ENCODE results near the gene TEX55. TPM values are rescaled to one million over a fixed set of nuclear protein-coding genes. Genes with fewer than 3 reads are reported as not detected.

TEX55 gene
- total and polyA plus RNA-seq, 2 of the 4 experiments (the other 2 are of a cell fraction) = not detected

- peak within 1 kb of the TSS; percentile 40 for H2AFZ ChIP-seq (replicated peaks; ENCODE audit: low read length, poor library complexity)
- H3K14ac ChIP-seq (replicated peaks; ENCODE audit: low read depth, low read length) = no peak within 1 kb of the TSS
- TF ChIP-seq POLR2A (IDR thresholded peaks at IDR 0.05; ENCODE audit: low read depth, low read length) = no peak
- TF ChIP-seq SMC3 (IDR thresholded peaks at IDR 0.05; ENCODE audit: low read depth, low read length) = no peak
- TF ChIP-seq USF2 (IDR thresholded peaks at IDR 0.05; ENCODE audit: low read depth, low read length) = no peak
- no peak for TF ChIP-seq RAD21 (IDR thresholded peaks at IDR 0.05; ENCODE audit: low read length)
- no peak for TF ChIP-seq BHLHE40 (IDR thresholded peaks at IDR 0.05; ENCODE audit: low read depth, low read length)
- TF ChIP-seq CTCF (conservative IDR thresholded peaks at IDR 0.05; ENCODE audit: low read depth, low read length) = no peak
- no peak for TF ChIP-seq MAFK (IDR thresholded peaks at IDR 0.05; ENCODE audit: low read depth, low read length)
- no peak for TF ChIP-seq RCOR1 (IDR thresholded peaks at IDR 0.05; ENCODE audit: insufficient replicate concordance, low read length)
- no peak for TF ChIP-seq CEBPB (IDR thresholded peaks at IDR 0.05; ENCODE audit: low read depth, low read length)
- no peak for TF ChIP-seq MXI1 (IDR thresholded peaks at IDR 0.05; ENCODE audit: borderline replicate concordance, low read depth, low read length)
- no peak for TF ChIP-seq RFX5 (IDR thresholded peaks at IDR 0.05; ENCODE audit: low read depth, low read length)
- TF ChIP-seq CHD1 (IDR thresholded peaks at IDR 0.05; ENCODE audit: low read depth, low read length) = no peak
- TF ChIP-seq NFE2L2 (IDR thresholded peaks at IDR 0.05; ENCODE audit: low read depth, low read length) = no peak
- no peak for TF ChIP-seq MAZ (IDR thresholded peaks at IDR 0.05; ENCODE audit: borderline replicate concordance, low read depth, low read length)
- TF ChIP-seq ELK1 (IDR thresholded peaks at IDR 0.05; ENCODE audit: borderline replicate concordance, low read depth, low read length) = no peak
- TF ChIP-seq FOS (IDR thresholded peaks at IDR 0.05; ENCODE audit: low read depth, low read length) = no peak
- no peak within 1 kb of the TSS for H3K27ac ChIP-seq (ENCODE audit: insufficient read depth, low read length)
- H3K4ac ChIP-seq (ENCODE audit: low read depth, low read length) = no peak within 1 kb of the TSS; the same call in 1 of the 2 replicates
- no peak within 1 kb of the TSS for H3K56ac ChIP-seq (ENCODE audit: extremely low read depth, insufficient read depth, low read length)
- H2BK15ac ChIP-seq (ENCODE audit: low read depth, low read length) = no peak within 1 kb of the TSS
- H3K9me3 ChIP-seq (ENCODE audit: control insufficient read depth, insufficient read depth, low read length) = no peaks in the 10 kb centered on the region
- no TSS peak for BruUV-seq (replicated peaks)
- no peak within 1 kb of the TSS for H3K4me3 ChIP-seq (ENCODE audit: insufficient read depth, low read depth, low read length)
- POLR2A ChIA-PET (ENCODE audit: unreplicated experiment) = no interaction called here
- H3K79me1 ChIP-seq (ENCODE audit: low read depth in 1 of 2, low read length in 2 of 2) = no peaks in the 10 kb centered on the region
- H4K91ac ChIP-seq (ENCODE audit: insufficient read depth, low read depth, low read length) = no peak within 1 kb of the TSS
- no peak within 1 kb of the TSS for H3K4me2 ChIP-seq (ENCODE audit: low read depth, low read length)
- H3K27me3 ChIP-seq (ENCODE audit: control insufficient read depth, insufficient read depth, low read length) = no peaks in the 10 kb centered on the region
- in situ Hi-C loops (cut with MboI; ENCODE audit: low sequenced_read_pairs) (no loop called here), intact Hi-C loops (cut with micrococcal nuclease) (no loop called here), dilution Hi-C loops (cut with HindIII; ENCODE audit: low sequenced_read_pairs, unreplicated experiment) (no loop called here)
- H3K23ac ChIP-seq (ENCODE audit: low read depth, low read length) = no peak within 1 kb of the TSS
- no peaks in the 10 kb centered on the region for H3K36me3 ChIP-seq (ENCODE audit: control insufficient read depth, insufficient read depth, low read length)
- H4K20me1 ChIP-seq (ENCODE audit: insufficient read depth, low read length) = no peaks in the 10 kb centered on the region
- no peak within 1 kb of the TSS for H3K9ac ChIP-seq (ENCODE audit: low read depth, low read length)
- no peak within 1 kb of the TSS for H4K8ac ChIP-seq (ENCODE audit: low read depth in 2 of 2, low read length in 2 of 2)
- no peak within 1 kb of the TSS for H2AK5ac ChIP-seq (ENCODE audit: low read depth, low read length)
- H3K18ac ChIP-seq (ENCODE audit: low read depth, low read length) = no peak within 1 kb of the TSS
- no peak within 1 kb of the TSS for H2BK120ac ChIP-seq (ENCODE audit: low read depth, low read length)
- H2BK5ac ChIP-seq (ENCODE audit: low read depth, low read length, poor library complexity, severe bottlenecking) = no peak within 1 kb of the TSS
- H3K4me1 ChIP-seq (ENCODE audit: control insufficient read depth, insufficient read depth, low read length) = peaks cover 7% of the 10 kb centered on the region; the same call in 1 of the 2 replicates
- 0 out of 2 replicates have a peak, but pooled peaks cover 3% of the 10 kb centered on the region for H3K9me1 ChIP-seq (ENCODE audit: insufficient read depth, low read length)
- no peak within 1 kb of the TSS for H2BK20ac ChIP-seq (ENCODE audit: low read depth, low read length)
- CTCF ChIA-PET = interaction anchor here (0.9 kb wide), 1 partner anchor 68 kb away, joined by 4 read pairs; no protein-coding TSS in a partner anchor
- H2AK9ac ChIP-seq (replicated peaks; ENCODE audit: low read depth, low read length, poor library complexity) = no peak within 1 kb of the TSS
- DNase-seq (no peak), ATAC-seq (ENCODE audit: low read depth) (no peak)
- 26% methylated on average over 3 of the region's 13 CpGs; no CpG with 5 or more reads in 1 of the 2 experiments for WGBS, 2 experiments (ENCODE audit: extremely low coverage in 2 of 2, insufficient read length in 1 of 2)
- H4K5ac ChIP-seq (ENCODE audit: low read depth, low read length) = no peak within 1 kb of the TSS
Measured at GRCh38 chr3:119173325-119173724, 27.4 kb downstream of the TEX55 start, which contains the start of gene UPK1B. UPK1B (plus strand) TSS chr3:119173598; CDS start chr3:119186742, 13,144 bp downstream.

All from IMR-90 (cell line).